ENCODE data around the gene KCTD19.
"Not testable (repeated sequence)": the region's sequence is repeated elsewhere in the genome, so short reads cannot be mapped to it uniquely, and the experiment has no call there.

The KCTD19 gene

GRCh38 chr16:67326472-67327309 is at the start of gene KCTD19, which contains the start of gene LRRC36:
KCTD19 (minus strand) TSS chr16:67326741; CDS start chr16:67326707, 34 bp downstream.
LRRC36 (plus strand) TSS chr16:67326815; CDS start chr16:67326863, 48 bp downstream.
- DNase-seq (ENCODE audit: extremely low read depth in 1 of 2, low read depth in 1 of 2): peak; percentile 68 to 77

- DNase-seq (ENCODE audit: extremely low read depth in 1 of 2, low read depth in 1 of 2): not testable (repeated sequence)
These were observed 49.5 kb upstream of the KCTD19 start for GRCh38 chr16:67376012-67376411.

GRCh38 chr16:67372664-67373063 is 46.1 kb upstream of the KCTD19 start:
- DNase-seq (ENCODE audit: extremely low read depth in 1 of 2, low read depth in 1 of 2): no peak

- no peak for DNase-seq (ENCODE audit: extremely low read depth in 1 of 2, low read depth in 1 of 2)
These were observed 44.1 kb upstream of the KCTD19 start for GRCh38 chr16:67370661-67371060.

GRCh38 chr16:67364600-67365235 is 38.2 kb upstream of the KCTD19 start:
- no peak for DNase-seq (ENCODE audit: extremely low read depth in 1 of 2, low read depth in 1 of 2)

GRCh38 chr16:67361038-67361437 is 34.5 kb upstream of the KCTD19 start:
- DNase-seq (ENCODE audit: extremely low read depth in 1 of 2, low read depth in 1 of 2): no peak

GRCh38 chr16:67359540-67360269 is 33.2 kb upstream of the KCTD19 start:
- DNase-seq (ENCODE audit: extremely low read depth in 1 of 2, low read depth in 1 of 2): not testable (repeated sequence)

- DNase-seq (ENCODE audit: extremely low read depth in 1 of 2, low read depth in 1 of 2): no peak
These were observed 31.0 kb upstream of the KCTD19 start for GRCh38 chr16:67357561-67357960.

GRCh38 chr16:67356396-67356795 is 29.9 kb upstream of the KCTD19 start:
- no peak for DNase-seq (ENCODE audit: extremely low read depth in 1 of 2, low read depth in 1 of 2)

GRCh38 chr16:67352463-67352862 is 25.9 kb upstream of the KCTD19 start:
- DNase-seq (ENCODE audit: extremely low read depth in 1 of 2, low read depth in 1 of 2): not testable (repeated sequence)

GRCh38 chr16:67350324-67350723 is 23.8 kb upstream of the KCTD19 start:
- no peak for DNase-seq (ENCODE audit: extremely low read depth in 1 of 2, low read depth in 1 of 2)

- DNase-seq (ENCODE audit: extremely low read depth in 1 of 2, low read depth in 1 of 2): no peak
These were observed 22.6 kb upstream of the KCTD19 start for GRCh38 chr16:67349172-67349571.

GRCh38 chr16:67346341-67346740 is 19.8 kb upstream of the KCTD19 start:
- no peak for DNase-seq (ENCODE audit: extremely low read depth in 1 of 2, low read depth in 1 of 2)

- no peak for DNase-seq (ENCODE audit: extremely low read depth in 1 of 2, low read depth in 1 of 2)
These were observed 18.9 kb upstream of the KCTD19 start for GRCh38 chr16:67345401-67345800.

- no peak for DNase-seq (ENCODE audit: extremely low read depth in 1 of 2, low read depth in 1 of 2)
These were observed 16.1 kb upstream of the KCTD19 start for GRCh38 chr16:67342616-67343015.

GRCh38 chr16:67341250-67341649 is 14.7 kb upstream of the KCTD19 start:
- DNase-seq (ENCODE audit: extremely low read depth in 1 of 2, low read depth in 1 of 2): no peak

GRCh38 chr16:67339453-67339852 is 12.9 kb upstream of the KCTD19 start:
- no peak for DNase-seq (ENCODE audit: extremely low read depth in 1 of 2, low read depth in 1 of 2)

GRCh38 chr16:67336648-67337047 is 10.1 kb upstream of the KCTD19 start:
- no peak for DNase-seq (ENCODE audit: extremely low read depth in 1 of 2, low read depth in 1 of 2)

GRCh38 chr16:67336116-67336515 is 9.6 kb upstream of the KCTD19 start:
- DNase-seq (ENCODE audit: extremely low read depth in 1 of 2, low read depth in 1 of 2): no peak

GRCh38 chr16:67333315-67333714 is 6.8 kb upstream of the KCTD19 start:
- no peak for DNase-seq (ENCODE audit: extremely low read depth in 1 of 2, low read depth in 1 of 2)

- DNase-seq (ENCODE audit: extremely low read depth in 1 of 2, low read depth in 1 of 2): no peak
These were observed 3.4 kb upstream of the KCTD19 start for GRCh38 chr16:67329901-67330300.
